CD4-positive, alpha-beta T cell treated with Interleukin-1 beta for 1 hour (primary cell): ENCODE results near the gene FAM180A.

Source experiments
- DNase-seq, 2 donors: peaks; one replicate each; pipeline ENCODE4 v3.0.0-alpha.2; 2020 to 2022

Gene FAM180A

DNA sequence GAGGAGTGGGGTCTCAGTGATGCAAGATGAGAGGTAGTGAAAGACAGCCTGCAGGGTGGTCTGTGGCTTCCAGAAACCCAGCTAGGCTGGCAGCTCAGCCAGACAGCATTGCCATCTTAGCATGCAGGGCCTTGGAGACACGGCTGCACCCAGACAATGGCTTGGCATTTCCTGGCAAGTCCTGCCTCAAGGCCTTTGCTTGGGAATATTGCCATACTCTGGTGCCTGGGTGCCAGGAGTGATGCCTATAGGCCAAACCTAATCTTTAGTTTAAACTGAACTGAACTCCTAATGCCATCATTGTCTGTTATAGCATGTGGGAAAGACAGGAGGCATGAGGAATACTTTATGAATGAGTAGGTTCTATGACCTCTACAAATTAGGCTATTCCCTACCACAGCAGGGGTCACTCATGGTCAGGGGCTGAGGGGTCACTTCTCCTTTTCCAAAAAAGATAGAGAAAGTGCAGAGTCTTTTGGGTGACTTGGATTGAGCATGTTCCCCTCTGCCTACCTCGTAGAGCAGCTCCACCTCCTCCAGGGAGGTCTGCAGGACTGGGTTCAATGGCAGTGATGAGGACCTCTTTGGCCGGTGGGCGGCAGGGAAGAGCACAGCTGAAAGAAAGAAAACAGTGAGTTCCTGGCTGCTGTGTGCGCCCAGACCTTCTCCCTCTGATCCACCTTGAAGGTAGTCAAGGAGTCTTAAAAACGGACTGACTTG lies 11.9 kb downstream of the FAM180A start:
- no peak for DNase-seq

DNA sequence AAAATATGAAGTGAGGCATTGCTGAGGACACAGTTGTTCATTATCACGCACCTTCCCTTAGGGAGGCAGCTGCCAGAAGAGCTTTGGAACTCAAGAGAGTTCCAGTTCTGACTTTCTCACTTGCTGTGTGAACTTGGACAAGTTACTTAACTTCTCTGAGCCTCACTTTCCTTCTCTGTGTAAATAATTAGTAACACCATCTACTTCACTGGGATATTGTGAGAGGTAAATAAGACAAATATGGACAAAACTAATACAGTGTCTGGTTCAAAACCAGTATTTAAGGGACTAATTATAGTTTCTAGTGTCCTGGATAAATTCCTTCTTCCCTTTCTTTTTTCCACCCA lies 14.3 kb downstream of the FAM180A start:
- DNase-seq, result no peak

DNA sequence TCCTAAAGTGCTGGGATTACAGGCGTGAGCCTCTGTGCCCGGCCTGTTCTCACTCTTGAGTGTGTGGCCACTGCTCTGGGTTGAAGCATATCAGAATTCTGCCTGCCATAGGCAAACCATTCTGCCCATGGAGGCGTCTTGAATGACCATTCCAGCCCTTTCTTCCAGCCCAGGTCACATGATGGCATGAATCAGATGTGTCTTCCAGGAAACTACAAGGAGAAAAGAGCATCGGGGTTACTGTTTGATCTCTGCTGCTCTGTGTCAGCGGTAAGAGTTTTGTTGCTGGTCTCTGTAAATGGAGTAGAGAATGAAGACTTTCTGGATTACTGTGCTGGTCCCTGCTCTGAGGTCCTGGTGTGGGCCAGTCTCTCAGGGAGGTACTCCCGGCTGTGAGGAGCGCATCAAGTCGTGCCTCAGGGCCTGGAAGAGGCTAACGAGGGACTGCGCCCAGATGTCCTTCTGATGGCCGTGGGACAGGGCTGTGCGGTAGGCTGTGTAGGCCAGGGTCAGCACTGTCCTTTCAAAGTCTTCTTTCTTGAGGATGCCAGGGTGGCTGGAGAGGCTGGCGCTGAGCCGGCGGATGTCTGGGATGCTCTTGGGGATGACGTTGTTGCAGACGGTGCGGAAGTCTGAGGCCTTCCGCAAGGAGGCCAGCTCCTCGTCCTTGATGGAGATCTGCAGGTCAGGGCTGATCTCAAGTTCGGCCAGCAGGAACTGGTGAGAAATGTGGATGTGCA lies 14.8 kb downstream of the FAM180A start:
- DNase-seq, result no peak

DNA sequence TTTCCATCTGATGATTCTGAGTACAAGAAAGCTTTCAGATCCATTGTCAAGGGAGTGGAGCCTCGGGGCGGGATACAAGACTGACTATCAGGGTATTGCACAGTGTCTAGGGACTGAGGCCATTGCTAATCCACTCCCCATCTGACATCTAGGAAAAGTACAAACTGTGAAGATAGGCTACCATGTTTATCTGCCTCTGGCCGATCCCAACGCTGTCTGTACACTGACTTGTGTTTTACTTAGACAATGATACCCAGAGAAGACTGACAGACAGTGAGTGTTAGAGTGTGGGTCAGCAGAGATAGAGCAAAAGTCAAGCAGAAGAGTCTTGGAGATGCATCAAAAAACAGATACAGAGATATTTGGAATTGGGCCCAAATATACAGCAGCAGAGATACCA lies 17.5 kb downstream of the FAM180A start:
- no peak for DNase-seq

DNA sequence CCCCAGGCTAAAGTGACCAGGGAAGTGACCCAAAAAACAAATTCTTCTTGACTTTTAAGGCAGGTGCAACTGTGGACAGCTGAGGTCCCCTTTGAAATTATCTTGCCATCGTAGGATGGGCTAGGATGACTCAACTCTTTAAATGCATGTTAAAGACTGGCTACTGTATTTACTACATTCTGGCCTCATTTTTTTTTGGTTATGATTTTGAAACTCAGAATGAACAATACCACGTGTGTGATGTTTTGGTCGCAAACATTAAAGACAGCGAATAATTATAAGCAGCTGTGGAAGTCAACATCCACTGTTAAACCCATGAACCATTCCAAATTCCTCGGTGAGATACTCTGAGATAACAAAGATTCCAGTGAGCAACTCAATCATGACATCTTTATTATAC lies 19.4 kb downstream of the FAM180A start:
- no peak for DNase-seq

DNA sequence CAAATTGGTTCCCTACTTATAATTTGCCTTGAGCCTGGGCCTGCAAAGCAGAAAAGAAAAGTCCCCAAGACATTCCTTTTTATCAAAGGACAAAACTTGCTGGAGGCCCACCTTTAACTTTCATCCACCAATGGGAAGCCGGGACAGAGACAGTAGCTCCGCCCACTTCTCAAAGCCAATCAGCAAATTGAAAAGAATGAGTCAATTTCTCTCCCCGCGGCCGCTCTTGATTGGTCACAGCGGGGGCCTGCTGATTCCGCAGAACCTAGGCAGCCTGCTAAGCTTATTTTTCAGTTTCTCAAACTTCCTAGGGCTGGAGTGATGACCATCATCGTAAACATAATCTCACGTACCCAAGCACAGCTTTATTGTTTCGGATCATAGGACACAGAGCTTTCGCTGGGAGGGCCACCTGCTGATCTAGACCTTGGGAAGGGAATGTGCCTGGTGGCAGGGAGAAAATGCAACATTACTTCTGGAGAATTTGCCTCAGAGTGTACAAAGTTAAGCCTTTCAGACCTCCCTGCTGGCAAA lies 20.4 kb downstream of the FAM180A start, which contains the start of gene SLC13A4:
Gene SLC13A4 (minus strand): TSS at position 51 of the 534 bp plus-strand sequence. CDS start 690 bp downstream, outside the sequence.
- no peak for DNase-seq

DNA sequence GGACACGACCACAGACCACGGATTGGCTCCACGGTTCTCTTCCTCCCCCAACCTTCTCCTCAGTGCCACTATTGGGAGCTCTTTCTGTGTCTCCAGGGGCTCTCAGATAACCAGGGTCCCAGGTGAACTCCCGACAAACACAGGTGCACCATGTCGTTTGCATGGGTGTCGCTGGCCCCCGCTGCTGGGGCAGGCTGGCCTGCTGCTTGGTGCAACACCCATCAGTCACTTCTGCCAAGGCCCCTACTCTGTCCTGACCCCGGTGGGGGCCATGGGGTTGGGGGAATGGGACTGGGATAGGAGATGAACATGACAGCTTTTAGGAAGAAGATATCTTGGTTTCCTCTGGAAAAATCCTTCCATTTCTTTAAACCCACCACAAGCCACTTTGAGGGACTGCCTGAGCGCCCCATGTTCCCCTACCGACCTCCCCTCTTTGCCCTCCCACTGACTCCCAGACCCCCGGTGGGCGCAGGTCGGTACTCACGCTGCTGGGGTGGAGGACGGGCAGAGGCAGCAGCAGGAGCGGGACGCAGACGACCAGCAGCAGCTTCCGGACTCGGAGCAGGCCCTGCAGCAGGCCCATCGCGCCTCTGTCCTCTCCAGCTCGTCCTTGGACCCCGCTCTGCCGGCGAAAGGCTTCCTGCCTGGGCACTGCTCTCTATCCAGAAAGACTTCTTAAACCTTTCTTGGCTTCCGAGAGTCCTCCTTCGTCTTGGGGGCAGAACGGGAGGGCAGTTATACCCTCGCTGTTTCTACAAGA lies 21.5 kb downstream of the FAM180A start:
- no peak for DNase-seq

DNA sequence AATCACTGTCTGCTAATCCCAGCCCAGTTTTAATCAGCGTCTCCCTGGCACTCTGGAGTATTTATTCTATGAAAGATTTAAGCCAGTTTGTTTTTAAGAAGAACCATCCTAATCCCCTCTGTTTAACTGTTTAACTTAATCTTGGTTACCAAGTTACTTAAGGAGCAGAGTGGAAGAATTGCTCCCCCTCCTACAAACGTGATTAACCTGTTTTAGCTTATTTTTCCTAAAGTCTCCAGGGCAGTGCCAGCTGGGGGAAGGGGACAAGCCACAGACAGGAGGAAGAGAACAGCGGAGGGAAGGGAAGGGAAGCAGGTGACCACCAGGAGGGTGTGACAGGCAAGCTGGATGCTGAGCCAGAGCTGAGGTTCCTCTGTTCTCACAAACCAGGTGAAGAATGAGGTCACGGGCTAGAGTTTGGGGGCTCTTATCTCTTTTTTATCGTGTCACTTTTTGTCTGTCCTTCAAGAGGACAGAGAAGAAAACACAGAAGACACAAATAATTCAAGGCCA lies 22.3 kb downstream of the FAM180A start:
- no peak for DNase-seq

DNA sequence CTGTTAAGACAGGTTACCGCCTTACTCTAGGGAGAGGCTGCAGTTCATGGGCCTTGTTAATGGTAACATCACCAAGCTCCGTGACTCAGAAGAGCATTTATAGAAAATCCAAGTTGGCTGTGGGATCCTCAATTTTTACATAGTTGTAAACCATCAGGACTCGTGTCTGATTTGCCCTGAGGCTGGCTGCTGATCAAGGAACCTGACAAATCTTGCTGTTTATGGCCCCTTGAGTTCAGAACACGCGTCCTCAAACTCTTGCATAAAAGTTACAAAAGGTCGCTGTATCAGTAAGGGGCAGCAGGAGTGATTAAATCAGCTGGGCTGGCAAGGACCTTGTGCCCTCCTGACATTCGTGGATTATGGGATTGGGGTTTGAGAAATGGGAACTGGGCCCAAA lies 25.2 kb downstream of the FAM180A start:
- DNase-seq, result no peak

DNA sequence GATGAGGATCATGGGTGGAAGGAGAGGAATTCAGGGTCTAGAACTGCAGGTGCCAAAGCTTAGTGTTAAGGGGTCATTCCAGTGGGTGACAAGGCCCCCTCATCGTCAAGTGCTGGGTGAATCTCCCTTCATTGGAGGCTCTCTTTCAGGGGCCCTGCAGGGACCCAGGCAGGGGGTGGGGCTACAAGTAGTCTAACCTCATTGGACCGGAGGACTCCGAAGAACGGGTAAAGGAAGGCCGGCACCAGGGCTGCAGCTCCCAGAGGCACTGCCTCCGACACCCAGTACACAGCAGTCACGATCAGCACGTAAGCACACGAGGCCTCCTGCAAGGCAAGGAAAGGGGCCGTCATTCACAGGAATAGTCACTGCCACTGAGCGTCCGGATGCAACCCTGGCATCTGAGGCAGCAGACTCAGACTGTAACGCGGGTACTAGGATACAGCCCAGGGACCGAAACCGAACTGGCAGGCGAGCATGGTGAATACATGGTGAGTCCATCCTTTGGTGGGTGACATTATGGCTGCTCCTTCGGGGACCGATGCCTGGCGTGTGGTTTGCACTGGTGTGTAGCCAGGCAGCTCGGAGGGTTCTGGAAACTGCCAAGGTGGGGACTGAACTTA lies 27.3 kb downstream of the FAM180A start:
- DNase-seq, result no peak

DNA sequence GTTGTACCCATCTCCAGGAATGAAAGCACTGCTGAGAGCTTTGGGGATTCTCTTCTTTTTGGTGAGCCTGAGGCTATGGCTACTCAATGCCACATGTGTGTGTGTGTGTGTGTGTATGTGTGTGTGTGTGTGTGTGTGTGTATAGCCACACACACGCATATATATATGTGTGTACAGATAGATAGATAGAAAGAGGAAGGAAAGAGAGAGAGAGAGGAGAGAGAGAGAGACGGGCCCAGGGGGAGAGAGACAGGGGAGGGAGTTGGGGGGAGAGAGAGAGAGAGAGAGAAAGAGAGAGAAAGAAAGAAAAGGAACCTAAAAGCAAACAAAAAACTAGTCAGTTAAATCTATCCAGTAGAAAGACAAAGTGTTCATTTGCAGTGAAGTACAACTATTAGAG lies 28.9 kb downstream of the FAM180A start:
- no peak for DNase-seq

DNA sequence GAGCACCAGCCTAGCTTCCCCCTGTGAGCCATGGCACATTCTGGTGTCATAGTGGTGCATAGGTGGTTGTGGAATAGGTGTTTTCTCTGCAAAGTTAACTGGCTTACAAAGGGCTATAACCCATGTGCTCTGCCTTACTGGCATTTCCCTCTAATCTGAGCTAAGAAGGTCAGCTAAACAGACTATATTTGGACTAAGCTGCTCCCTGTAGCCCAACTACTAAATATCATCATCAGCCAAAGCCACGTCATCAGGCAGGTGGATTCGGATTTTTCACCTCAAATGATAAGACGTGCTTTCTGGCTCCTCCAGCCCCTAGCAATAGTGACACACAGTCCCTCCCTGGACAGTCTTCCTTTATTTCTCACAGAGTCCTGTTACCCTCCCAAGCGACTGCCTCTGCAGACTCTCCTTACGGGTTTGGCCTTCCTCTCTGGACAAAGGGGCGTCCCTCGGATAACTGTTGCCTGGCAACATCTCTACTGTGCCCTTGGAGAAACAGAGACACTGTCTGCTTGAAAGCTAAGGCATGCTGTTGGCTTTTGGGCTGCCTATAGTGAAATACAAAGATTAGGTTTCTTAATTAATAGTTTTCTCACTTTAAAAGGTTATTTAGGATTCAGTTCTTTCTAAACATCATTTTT lies 29.7 kb downstream of the FAM180A start:
- DNase-seq, result no peak

DNA sequence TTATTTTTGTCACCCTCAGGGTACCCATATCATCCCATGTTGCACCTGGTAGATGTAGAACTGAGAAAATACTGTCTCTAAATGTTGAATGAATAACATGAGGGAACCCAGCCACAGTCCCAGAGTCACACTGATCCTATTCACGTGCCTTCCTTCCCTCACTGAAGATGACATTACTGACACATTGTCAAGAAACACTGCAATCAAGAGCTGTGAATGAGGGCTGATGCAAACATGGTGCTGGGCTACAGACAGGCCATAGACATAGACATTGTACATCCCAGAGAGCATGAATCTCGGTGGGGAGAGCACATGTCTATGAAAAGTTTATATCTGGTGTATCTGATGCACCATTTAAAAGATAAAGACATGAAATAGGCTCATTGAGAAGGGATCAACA lies 30.4 kb downstream of the FAM180A start:
- no peak for DNase-seq

DNA sequence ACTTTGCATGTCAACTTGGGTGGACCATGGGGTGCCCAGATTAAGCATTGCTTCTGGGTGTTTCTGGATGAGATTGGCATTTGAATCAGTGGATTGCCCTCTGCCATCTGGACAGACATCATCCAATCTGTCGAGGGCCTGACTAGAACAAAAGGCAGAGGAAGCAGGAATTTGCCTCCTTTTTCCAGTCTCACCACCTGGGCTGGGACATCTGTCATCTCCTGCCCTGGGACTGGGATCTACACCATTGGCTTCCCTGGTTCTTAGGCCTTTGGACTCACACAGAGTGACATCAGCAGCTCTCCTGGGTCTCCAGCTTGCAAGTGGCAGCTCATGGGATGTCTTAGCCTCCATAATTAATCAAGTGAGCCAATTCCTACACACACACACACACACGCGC lies 30.9 kb downstream of the FAM180A start:
- DNase-seq, result no peak

DNA sequence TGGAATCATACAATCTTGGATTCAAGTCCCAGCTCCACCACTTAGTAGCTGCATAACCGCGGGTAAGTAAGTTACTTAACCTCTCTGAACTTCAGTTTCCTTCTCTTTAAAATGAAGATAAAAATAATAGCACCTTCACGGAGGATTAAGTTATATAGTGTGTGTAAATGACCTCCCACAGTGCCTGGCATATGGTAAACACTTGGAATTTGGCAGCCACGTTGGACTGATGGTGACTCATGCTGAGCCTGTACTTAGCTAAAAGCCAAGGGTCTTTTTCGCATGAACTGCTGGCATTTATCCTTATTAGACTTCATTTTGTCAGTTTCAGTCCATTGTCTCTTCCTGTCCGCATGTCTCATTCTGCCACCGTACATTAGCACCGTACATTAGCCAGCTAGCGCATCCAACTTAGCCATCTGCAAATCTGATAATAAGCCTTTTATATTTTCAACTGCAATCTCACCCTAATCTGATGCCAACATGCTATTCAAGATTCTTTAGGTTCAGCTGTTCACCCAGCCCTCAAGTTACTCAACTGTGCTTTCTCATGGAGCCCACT lies 31.9 kb downstream of the FAM180A start:
- no peak for DNase-seq

DNA sequence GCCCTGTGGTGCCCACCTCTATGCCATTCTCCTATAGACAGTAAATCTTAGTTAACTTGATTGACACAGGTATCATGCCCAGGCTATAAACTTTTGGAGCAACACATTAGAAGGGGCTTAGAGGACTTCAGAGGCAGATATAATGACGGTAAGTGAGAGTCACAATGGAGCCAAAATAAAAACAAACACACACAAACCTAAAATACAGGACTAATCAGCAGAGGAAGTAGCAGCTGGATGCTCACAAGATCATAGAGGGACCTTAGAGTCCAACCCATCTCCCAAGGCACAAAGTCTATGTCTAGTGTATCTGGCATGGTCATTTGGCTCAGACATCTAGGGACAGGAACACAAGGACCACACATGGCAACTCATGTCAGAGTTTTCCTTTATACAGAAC lies 32.9 kb downstream of the FAM180A start:
- DNase-seq, result no peak

DNA sequence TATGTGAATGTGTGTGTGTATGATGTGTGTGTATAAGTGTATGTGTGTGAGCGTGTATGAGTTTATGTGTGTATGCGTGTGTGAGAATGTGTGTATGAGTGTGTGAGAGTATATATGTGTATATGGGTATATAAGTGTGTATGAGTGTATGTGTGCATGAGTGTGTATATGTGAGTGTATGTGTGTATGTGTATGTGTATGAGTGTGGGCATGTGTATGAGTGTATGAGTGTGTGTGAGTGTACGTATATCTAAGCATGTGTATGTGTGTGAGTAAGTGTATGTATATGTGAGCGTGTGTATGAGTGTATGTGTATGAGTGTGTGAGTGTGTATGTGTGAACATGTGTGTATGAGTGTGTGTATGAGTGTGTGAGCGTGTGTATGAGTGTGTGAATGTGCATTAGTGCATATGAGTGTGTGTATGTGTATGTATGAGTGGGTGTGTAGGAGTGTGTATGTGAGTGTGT lies 33.5 kb downstream of the FAM180A start:
- DNase-seq, result no peak

DNA sequence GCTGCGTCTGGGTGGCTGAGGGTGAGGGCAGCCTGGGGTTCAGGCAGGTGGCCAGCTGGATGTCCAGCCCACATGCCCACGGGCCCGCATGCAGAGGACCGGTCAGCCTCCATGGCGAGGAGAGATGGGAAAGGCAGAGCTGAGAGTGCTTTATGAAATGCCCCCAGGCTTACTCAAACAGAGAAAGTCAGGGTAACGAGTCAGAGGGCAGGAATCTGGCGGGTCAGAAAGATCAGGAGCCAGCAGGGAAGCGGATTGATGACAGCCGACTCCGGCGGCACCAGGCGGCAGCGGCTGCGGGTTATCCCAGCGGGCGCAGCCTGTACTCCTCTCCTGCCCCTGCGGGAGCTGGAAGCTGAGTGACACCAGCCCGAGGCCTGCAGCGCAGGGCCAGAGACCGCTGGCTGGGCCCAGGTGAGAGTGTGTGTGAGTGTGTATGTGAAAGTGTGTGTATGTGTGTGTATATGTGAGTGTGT lies 34.0 kb downstream of the FAM180A start:
- DNase-seq, result no peak

DNA sequence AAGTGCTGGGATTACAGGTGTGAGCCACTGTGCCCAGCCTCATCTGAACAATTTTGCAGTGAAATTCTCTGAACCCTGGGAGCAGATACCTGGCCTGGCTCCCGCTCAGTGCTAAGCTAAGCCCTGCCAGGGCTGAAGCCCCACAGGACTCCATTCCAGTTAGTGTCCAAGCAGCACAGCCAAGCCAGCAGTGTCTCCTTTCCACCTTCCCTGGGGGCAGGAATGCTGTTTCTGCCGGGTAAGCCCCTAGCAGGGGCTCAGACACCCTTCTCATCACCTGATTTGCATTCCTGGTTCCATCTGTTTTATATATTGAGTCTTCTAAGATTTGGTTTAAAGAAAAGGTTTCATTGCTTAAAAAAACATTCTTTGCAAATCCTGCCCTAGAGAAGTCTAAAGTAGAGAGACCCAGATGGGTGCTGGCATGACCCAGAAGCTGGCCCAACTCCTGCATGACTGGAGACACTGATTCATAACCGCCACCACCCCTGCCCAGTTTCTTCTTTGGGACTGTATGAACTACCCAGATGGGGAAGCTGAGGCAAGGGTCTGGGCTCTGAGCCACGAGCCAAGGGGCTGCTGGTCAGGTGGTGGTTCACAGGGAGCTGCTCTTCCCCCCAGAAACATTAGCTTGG lies 34.7 kb downstream of the FAM180A start:
- no peak for DNase-seq

DNA sequence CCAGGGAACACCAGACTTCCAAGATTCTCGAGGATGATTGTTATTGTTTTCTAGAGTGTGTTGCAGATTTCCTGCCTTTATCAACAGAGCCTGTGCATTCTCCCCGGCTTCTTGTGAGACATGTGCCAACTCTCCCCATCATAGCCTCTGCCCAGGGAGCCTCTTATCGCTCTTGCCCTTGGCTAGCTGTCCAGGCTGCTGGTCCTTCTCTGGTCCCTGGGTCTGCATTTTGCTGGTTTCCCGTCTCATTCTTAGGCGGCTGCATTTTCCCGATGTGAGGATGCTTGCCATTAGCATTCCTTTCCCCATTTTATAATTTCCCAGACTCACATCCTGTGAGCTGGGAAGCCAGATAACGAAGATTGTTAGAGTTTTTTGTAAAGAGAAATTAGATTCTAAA lies 35.8 kb downstream of the FAM180A start:
- DNase-seq, result no peak

DNA sequence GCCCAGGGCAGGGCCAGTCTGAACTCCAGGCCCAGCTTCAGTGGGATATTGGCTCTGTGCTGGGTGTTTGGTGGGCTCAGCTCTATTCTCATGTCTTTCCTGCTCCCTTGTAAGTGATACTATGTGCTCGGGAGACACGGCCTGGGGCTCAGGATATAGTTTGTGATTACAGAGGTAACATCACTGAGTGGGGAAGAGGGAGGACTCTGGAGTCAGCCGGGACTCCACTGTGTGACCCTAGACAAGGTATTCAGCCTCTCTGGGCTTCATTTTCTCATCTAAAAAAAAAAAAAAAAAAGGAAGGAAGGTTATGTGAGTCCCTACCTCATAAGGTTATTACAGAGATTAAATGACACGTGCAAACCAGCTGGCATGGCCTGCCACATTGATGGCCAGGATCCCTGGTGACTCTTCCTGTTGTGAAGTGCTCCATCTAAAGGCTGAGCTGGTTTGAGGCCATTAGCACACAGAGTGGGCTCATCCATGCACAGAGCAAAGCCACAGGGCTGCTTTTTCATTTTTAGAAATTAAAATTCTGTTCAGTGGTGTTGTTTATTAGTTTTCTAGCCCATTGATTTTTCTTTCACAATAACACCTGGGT lies 36.3 kb downstream of the FAM180A start:
- DNase-seq, result no peak
